ENCODE data around the gene DNLZ. TPM values are rescaled to one million over a fixed set of nuclear protein-coding genes. Genes with fewer than 3 reads are reported as not detected.

The DNLZ gene
- total and polyA plus RNA-seq, 2 donors (not counting 1 experiment from before 2014, with no cell fraction given), result 23.0 to 42.0 TPM

DNA sequence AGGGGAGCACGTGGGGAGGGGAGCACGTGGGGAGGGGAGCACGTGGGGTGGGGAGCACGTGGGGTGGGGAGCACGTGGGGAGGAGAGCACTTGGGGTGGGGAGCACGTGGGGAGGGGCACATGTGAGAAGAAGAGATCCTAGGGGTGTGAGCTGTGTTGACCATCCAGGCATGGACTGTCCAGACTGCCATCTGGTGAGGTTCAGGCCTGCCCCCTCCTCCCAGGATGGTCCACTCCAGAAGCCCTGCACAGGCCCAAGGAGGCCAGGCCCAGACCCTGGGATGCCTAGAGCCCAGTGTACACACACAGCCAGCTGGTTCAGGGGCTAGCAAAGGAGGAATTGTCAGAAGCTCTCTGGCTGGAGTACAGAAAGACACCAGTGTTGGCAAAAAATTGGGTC lies 34.1 kb upstream of the DNLZ start:
- TF ChIP-seq, protein P1, sequence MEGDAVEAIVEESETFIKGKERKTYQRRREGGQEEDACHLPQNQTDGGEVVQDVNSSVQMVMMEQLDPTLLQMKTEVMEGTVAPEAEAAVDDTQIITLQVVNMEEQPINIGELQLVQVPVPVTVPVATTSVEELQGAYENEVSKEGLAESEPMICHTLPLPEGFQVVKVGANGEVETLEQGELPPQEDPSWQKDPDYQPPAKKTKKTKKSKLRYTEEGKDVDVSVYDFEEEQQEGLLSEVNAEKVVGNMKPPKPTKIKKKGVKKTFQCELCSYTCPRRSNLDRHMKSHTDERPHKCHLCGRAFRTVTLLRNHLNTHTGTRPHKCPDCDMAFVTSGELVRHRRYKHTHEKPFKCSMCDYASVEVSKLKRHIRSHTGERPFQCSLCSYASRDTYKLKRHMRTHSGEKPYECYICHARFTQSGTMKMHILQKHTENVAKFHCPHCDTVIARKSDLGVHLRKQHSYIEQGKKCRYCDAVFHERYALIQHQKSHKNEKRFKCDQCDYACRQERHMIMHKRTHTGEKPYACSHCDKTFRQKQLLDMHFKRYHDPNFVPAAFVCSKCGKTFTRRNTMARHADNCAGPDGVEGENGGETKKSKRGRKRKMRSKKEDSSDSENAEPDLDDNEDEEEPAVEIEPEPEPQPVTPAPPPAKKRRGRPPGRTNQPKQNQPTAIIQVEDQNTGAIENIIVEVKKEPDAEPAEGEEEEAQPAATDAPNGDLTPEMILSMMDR (IDR thresholded peaks at IDR 0.05), result no peak
- no peak for TF ChIP-seq EZH2 (IDR thresholded peaks at IDR 0.05; ENCODE audit: borderline replicate concordance, insufficient read depth, low read depth, low read length, poor library complexity, severe bottlenecking)
- no peaks in the 10 kb centered on the region for H3K9me3 ChIP-seq (ENCODE audit: control extremely low read depth in 1 of 3, control insufficient read depth in 2 of 3, insufficient read depth in 1 of 3, low read length in 2 of 3)
- no peak overlapping the region for H2AFZ ChIP-seq (ENCODE audit: insufficient read depth, low read depth, low read length, poor library complexity, severe bottlenecking)
- no peak overlapping the region for H3K27ac ChIP-seq (ENCODE audit: low read length in 2 of 2)
- H3K4me1 Mint-ChIP-seq, result peaks cover 22% of the 10 kb centered on the region
- no peak overlapping the region for H3K27ac Mint-ChIP-seq
- no peaks in the 10 kb centered on the region for H3K27me3 ChIP-seq (replicated peaks in 1 of 4; ENCODE audit: control extremely low read depth in 1 of 4, control insufficient read depth in 3 of 4, insufficient read depth in 4 of 4, low read length in 3 of 4)
- no peak overlapping the region for H3K4me2 ChIP-seq (replicated peaks; ENCODE audit: low read depth, low read length, poor library complexity, severe bottlenecking)
- peaks cover 47% of the 10 kb centered on the region for H3K79me2 ChIP-seq (ENCODE audit: control insufficient read depth, insufficient read depth, low read length)
- DNase-seq (no peak), ATAC-seq (ENCODE audit: low read depth) (no peak)
- H4K20me1 ChIP-seq (ENCODE audit: control insufficient read depth, insufficient read depth, low read length, poor library complexity, severe bottlenecking), result peaks cover 25% of the 10 kb centered on the region
- no peak overlapping the region for H3K9ac ChIP-seq (ENCODE audit: low read length)
- H3K4me1 ChIP-seq (ENCODE audit: control insufficient read depth in 2 of 2, insufficient read depth in 2 of 2, low read length in 2 of 2), result peaks cover 15 to 17% of the 10 kb centered on the region in 2 donors
- intact Hi-C loops (cut with micrococcal nuclease), result no loop called here
- peaks cover 3 to 53% of the 10 kb centered on the region in 2 experiments for H3K36me3 ChIP-seq (replicated peaks in 1 of 2; ENCODE audit: control extremely low read depth in 1 of 2, control insufficient read depth in 1 of 2, extremely low read depth in 1 of 2, insufficient read depth in 2 of 2, low read length in 1 of 2)
- no peaks in the 10 kb centered on the region for H3K27me3 Mint-ChIP-seq
- POLR2A ChIA-PET, result no interaction called here
- no peak overlapping the region for H3K4me3 ChIP-seq (ENCODE audit: control extremely low read depth in 1 of 5, extremely low read depth in 1 of 5, insufficient read depth in 1 of 5, low read depth in 2 of 5, low read length in 4 of 5)
- WGBS (ENCODE audit: insufficient coverage), result no CpG with 5 or more reads among the region's 6 CpGs
- no peak overlapping the region for H3K4me3 Mint-ChIP-seq
- no peaks in the 10 kb centered on the region for H3K9me3 Mint-ChIP-seq (ENCODE audit: insufficient read depth)
- CTCF ChIA-PET, result no interaction called here

DNA sequence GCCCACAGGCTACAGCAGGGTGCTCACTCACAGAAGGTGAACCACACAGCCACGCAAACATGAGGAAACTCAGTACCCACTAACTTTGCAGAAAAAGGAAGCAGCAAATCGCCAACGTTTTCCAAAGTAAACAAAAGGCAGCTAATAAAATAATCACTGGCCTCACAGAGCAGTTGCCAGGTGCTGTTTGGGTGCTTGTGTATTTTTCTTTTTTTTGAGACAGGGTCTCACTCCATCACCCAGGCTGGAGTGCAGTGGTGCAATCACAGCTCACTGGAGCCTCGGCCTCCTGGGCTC lies 32.6 kb upstream of the DNLZ start:
- Histone ChIP-seq H3K4me1 (ENCODE audit: control insufficient read depth in 2 of 2, insufficient read depth in 2 of 2, low read length in 2 of 2) (peaks cover 15 to 17% of the 10 kb centered on the region in 2 donors), H3K79me2 (ENCODE audit: control insufficient read depth, insufficient read depth, low read length) (peaks cover 44% of the 10 kb centered on the region), H3K27ac (ENCODE audit: low read length in 2 of 2) (no peak overlapping the region), H3K9me3 (ENCODE audit: control extremely low read depth in 1 of 3, control insufficient read depth in 2 of 3, insufficient read depth in 1 of 3, low read length in 2 of 3) (no peaks in the 10 kb centered on the region), H2AFZ (ENCODE audit: insufficient read depth, low read depth, low read length, poor library complexity, severe bottlenecking) (no peak overlapping the region), H3K9ac (ENCODE audit: low read length) (no peak overlapping the region), H3K27me3 (replicated peaks in 1 of 4; ENCODE audit: control extremely low read depth in 1 of 4, control insufficient read depth in 3 of 4, insufficient read depth in 4 of 4, low read length in 3 of 4) (no peaks in the 10 kb centered on the region), H4K20me1 (ENCODE audit: control insufficient read depth, insufficient read depth, low read length, poor library complexity, severe bottlenecking) (peaks cover 25% of the 10 kb centered on the region), H3K36me3 (replicated peaks in 1 of 2; ENCODE audit: control extremely low read depth in 1 of 2, control insufficient read depth in 1 of 2, extremely low read depth in 1 of 2, insufficient read depth in 2 of 2, low read length in 1 of 2) (peaks cover 3 to 61% of the 10 kb centered on the region in 2 experiments), H3K4me3 (ENCODE audit: control extremely low read depth in 1 of 5, extremely low read depth in 1 of 5, insufficient read depth in 1 of 5, low read depth in 2 of 5, low read length in 4 of 5) (no peak overlapping the region), H3K4me2 (replicated peaks; ENCODE audit: low read depth, low read length, poor library complexity, severe bottlenecking) (no peak overlapping the region)
- ChIA-PET POLR2A (no interaction called here), CTCF (interaction anchor here (1.3 kb wide), 1 partner anchor 33 kb away, joined by 6 read pairs; the partner anchor contains the start of gene DNLZ)
- no peak overlapping the region for H3K4me3 Mint-ChIP-seq
- intact Hi-C loops (cut with micrococcal nuclease), result no loop called here
- H3K9me3 Mint-ChIP-seq (ENCODE audit: insufficient read depth), result no peaks in the 10 kb centered on the region
- no peak overlapping the region for H3K27ac Mint-ChIP-seq
- no peak for TF ChIP-seq EZH2 (IDR thresholded peaks at IDR 0.05; ENCODE audit: borderline replicate concordance, insufficient read depth, low read depth, low read length, poor library complexity, severe bottlenecking)
- TF ChIP-seq, protein P1 (IDR thresholded peaks at IDR 0.05), result no peak
- WGBS (ENCODE audit: insufficient coverage), result 92% methylated on average over 2 of the region's 4 CpGs
- peaks cover 15% of the 10 kb centered on the region for H3K4me1 Mint-ChIP-seq
- no peak for ATAC-seq (ENCODE audit: low read depth)
- H3K27me3 Mint-ChIP-seq, result no peaks in the 10 kb centered on the region
- no peak for DNase-seq
